IMR-90 (cell line): Measurements from ENCODE around the gene SELENOO. TPM values are rescaled to one million over a fixed set of nuclear protein-coding genes. Genes with fewer than 3 reads are reported as not detected.

Source experiments
- ATAC-seq: fragments of 200-7000 bp; cut with Tn5 transposase; 2 replicates; pipeline ENCODE4 v1.9.1; 2020; ENCODE audit warnings: low read depth, mild to moderate bottlenecking, moderate library complexity
- BruUV-seq: library from RNA; stranded (reverse); fragments of 400-500 nt; replicated peaks from 2 replicates; lab custom pipeline; 2021; lab: Mats Ljungman, UMichigan
- CTCF ChIA-PET: fragments of 300-600 bp; formaldehyde crosslinking; extraction: SDS; loops from one replicate; lab custom pipeline; 2021; ENCODE audit warnings: antibody characterized with exemption; lab: Yijun Ruan, JAX
- POLR2A ChIA-PET: fragments of 300-600 bp; sonication (Branson Sonifier 250); formaldehyde crosslinking; loops from one replicate; lab custom pipeline; 2022; ENCODE audit warnings: antibody characterized with exemption; ENCODE audit not compliant: unreplicated experiment; lab: Charles Lee
- DNase-seq: peaks from one replicate; pipeline ENCODE4 v3.0.0; 2013
- H2AFZ ChIP-seq: replicated peaks from 2 replicates; pipeline ENCODE3; 2013; ENCODE audit warnings: low read length, mild to moderate bottlenecking; ENCODE audit not compliant: poor library complexity
- H2AK5ac ChIP-seq: 2 replicates; pipeline ENCODE4 v1.6.1; 2013; ENCODE audit warnings: low read depth, low read length, inconsistent platforms
- H2AK9ac ChIP-seq: replicated peaks from 2 replicates; pipeline ENCODE3; 2013; ENCODE audit warnings: mild to moderate bottlenecking, low read depth, low read length, moderate library complexity; ENCODE audit not compliant: poor library complexity
- H2BK120ac ChIP-seq: 2 replicates; pipeline ENCODE4 v1.6.1; 2013; ENCODE audit warnings: low read depth, low read length, inconsistent platforms
- H2BK15ac ChIP-seq: 3 replicates; pipeline ENCODE4 v1.6.1; 2013; ENCODE audit warnings: low read depth, low read length, inconsistent platforms
- H2BK20ac ChIP-seq: 2 replicates; pipeline ENCODE4 v1.6.1; 2013; ENCODE audit warnings: low read depth, mild to moderate bottlenecking, inconsistent platforms, low read length, moderate library complexity
- H2BK5ac ChIP-seq: 2 replicates; pipeline ENCODE4 v1.6.1; 2013; ENCODE audit warnings: mild to moderate bottlenecking, low read depth, low read length, inconsistent platforms; ENCODE audit not compliant: poor library complexity, severe bottlenecking
- H3K14ac ChIP-seq: replicated peaks from 2 replicates; pipeline ENCODE4 v1.6.1; 2013; ENCODE audit warnings: low read depth, low read length, inconsistent platforms
- H3K18ac ChIP-seq: 2 replicates; pipeline ENCODE4 v1.6.1; 2013; ENCODE audit warnings: low read depth, low read length, control low read depth
- H3K23ac ChIP-seq: 2 replicates; pipeline ENCODE4 v1.6.1; 2013; ENCODE audit warnings: low read depth, low read length, inconsistent platforms
- H3K27ac ChIP-seq: 2 replicates; pipeline ENCODE4 v1.5.1; 2013; ENCODE audit warnings: mild to moderate bottlenecking, control low read depth, low read length; ENCODE audit not compliant: insufficient read depth
- H3K27me3 ChIP-seq: 2 replicates; pipeline ENCODE4 v1.6.1; 2013; ENCODE audit warnings: low read length; ENCODE audit not compliant: control insufficient read depth, insufficient read depth
- H3K36me3 ChIP-seq: 2 replicates; pipeline ENCODE4 v1.6.1; 2013; ENCODE audit warnings: low read length, mixed read lengths; ENCODE audit not compliant: control insufficient read depth, insufficient read depth
- H3K4ac ChIP-seq: 2 replicates; pipeline ENCODE4 v1.6.1; 2013; ENCODE audit warnings: low read depth, low read length, inconsistent platforms
- H3K4me1 ChIP-seq: 2 replicates; pipeline ENCODE4 v1.6.1; 2013; ENCODE audit warnings: low read length, mixed read lengths; ENCODE audit not compliant: control insufficient read depth, insufficient read depth
- H3K4me2 ChIP-seq: 2 replicates; pipeline ENCODE4 v1.6.1; 2013; ENCODE audit warnings: low read depth, mild to moderate bottlenecking, control low read depth, low read length, moderate library complexity
- H3K4me3 ChIP-seq: 2 replicates; pipeline ENCODE4 v1.5.1; 2013; ENCODE audit warnings: low read depth, mild to moderate bottlenecking, control low read depth, low read length, moderate library complexity; ENCODE audit not compliant: insufficient read depth
- H3K56ac ChIP-seq: 2 replicates; pipeline ENCODE4 v1.6.1; 2013; ENCODE audit warnings: low read length, inconsistent platforms; ENCODE audit not compliant: insufficient read depth; ENCODE audit errors: extremely low read depth
- H3K79me1 ChIP-seq, 2 experiments: 2 replicates each; pipeline ENCODE4 v1.6.1; 2013; ENCODE audit warnings: low read length in 2 of 2, inconsistent platforms in 1 of 2, low read depth in 1 of 2
- H3K9ac ChIP-seq: 2 replicates; pipeline ENCODE4 v1.6.1; 2013; ENCODE audit warnings: low read depth, low read length, control low read depth
- H3K9me1 ChIP-seq: 2 replicates; pipeline ENCODE4 v1.6.1; 2013; ENCODE audit warnings: low read length, inconsistent platforms; ENCODE audit not compliant: insufficient read depth
- H3K9me3 ChIP-seq: 2 replicates; pipeline ENCODE4 v1.6.1; 2013; ENCODE audit warnings: low read length; ENCODE audit not compliant: control insufficient read depth, insufficient read depth
- H4K20me1 ChIP-seq: 2 replicates; pipeline ENCODE4 v1.6.1; 2013; ENCODE audit warnings: low read length, inconsistent platforms; ENCODE audit not compliant: insufficient read depth
- H4K5ac ChIP-seq: 2 replicates; pipeline ENCODE4 v1.6.1; 2013; ENCODE audit warnings: mild to moderate bottlenecking, low read depth, low read length, control low read depth
- H4K8ac ChIP-seq, 2 experiments: 2 replicates each; pipeline ENCODE4 v1.6.1; 2013; ENCODE audit warnings: low read depth in 2 of 2, low read length in 2 of 2, control low read depth in 1 of 2, inconsistent platforms in 1 of 2
- H4K91ac ChIP-seq: 2 replicates; pipeline ENCODE4 v1.6.1; 2013; ENCODE audit warnings: low read depth, low read length, inconsistent platforms; ENCODE audit not compliant: insufficient read depth
- BHLHE40 ChIP-seq: fragments of 150-350 bp; IDR thresholded peaks from 2 replicates; pipeline ENCODE4 v1.6.1; 2016; ENCODE audit warnings: mild to moderate bottlenecking, low read depth, low read length
- CEBPB ChIP-seq: IDR thresholded peaks from 2 replicates; pipeline ENCODE4 v1.6.1; 2012; ENCODE audit warnings: low read depth, low read length, improper control_type of control experiment
- CTCF ChIP-seq: conservative IDR thresholded peaks from 2 replicates; pipeline ENCODE4 v1.5.1; 2012; ENCODE audit warnings: mild to moderate bottlenecking, low read depth, low read length, improper control_type of control experiment
- FOS ChIP-seq: fragments of 150-350 bp; IDR thresholded peaks from 2 replicates; pipeline ENCODE4 v1.6.1; 2016; ENCODE audit warnings: low read depth, low read length
- MAZ ChIP-seq: IDR thresholded peaks from 2 replicates; pipeline ENCODE4 v1.6.1; 2012; ENCODE audit warnings: low read depth, mild to moderate bottlenecking, low read length, improper control_type of control experiment, moderate library complexity, borderline replicate concordance
- NFE2L2 ChIP-seq: fragments of 150-350 bp; IDR thresholded peaks from 2 replicates; pipeline ENCODE4 v1.6.1; 2016; ENCODE audit warnings: low read depth, mild to moderate bottlenecking, low read length
- RFX5 ChIP-seq: IDR thresholded peaks from 2 replicates; pipeline ENCODE4 v1.8.0; 2012; ENCODE audit warnings: low read depth, mild to moderate bottlenecking, low read length, moderate library complexity
- SMC3 ChIP-seq: fragments of 150-350 bp; IDR thresholded peaks from 2 replicates; pipeline ENCODE4 v1.6.1; 2016; ENCODE audit warnings: low read depth, mild to moderate bottlenecking, antibody characterized with exemption, low read length, moderate library complexity
- WGBS, 2 experiments: methylation state at CpG; one replicate each; pipeline versions ENCODE4 v1.1.5 to v1.1.7; 2013; ENCODE audit warnings: missing lambda C conversion rate in 2 of 2; ENCODE audit not compliant: insufficient read length in 1 of 2; ENCODE audit errors: extremely low coverage in 2 of 2; 5-methylcytosine and 5-hydroxymethylcytosine counted together
- dilution Hi-C: fragments of 300-500 bp; cut with HindIII; formaldehyde crosslinking; loops from one replicate; pipeline ENCODE4 v1.14.3; 2018; ENCODE audit warnings: low sequenced_read_pairs; ENCODE audit not compliant: unreplicated experiment
- in situ Hi-C: fragments of 300-500 bp; cut with MboI; formaldehyde crosslinking; loops from 3 replicates; pipeline ENCODE4 v1.14.3; 2019; ENCODE audit warnings: low sequenced_read_pairs, inconsistent platforms, mixed read lengths
- intact Hi-C: fragments of 100-400 bp; cut with micrococcal nuclease; formaldehyde crosslinking; loops from 2 replicates; pipeline ENCODE4 v1.10.0; 2022
- polyA plus RNA-seq, 3 experiments: library from polyadenylated mRNA; depleted of rRNA; stranded (reverse); fragments of >200 nt; gene quantifications; 2 replicates each; pipeline ENCODE4 v1.2.3, GENCODE V29; 2012; ENCODE audit warnings: low replicate concordance in 1 of 3
- total RNA-seq: library from RNA; depleted of rRNA; stranded (reverse); fragments of >200 nt; gene quantifications from 2 replicates; pipeline ENCODE4 v1.2.3, GENCODE V29; 2012

The SELENOO gene
- total and polyA plus RNA-seq, 2 of the 4 experiments (the other 2 are of a cell fraction), result 10.4 to 21.4 TPM

- TF ChIP-seq SMC3 (no peak), RFX5 (no peak)
Observed at GRCh38 chr22:50183141-50183971, 17.5 kb upstream of the SELENOO start (continued).

- Histone ChIP-seq H2BK20ac (no peak overlapping the region), H2BK15ac (0 out of 3 replicates have a peak overlapping the region, but pooled peaks have one; percentile 38), H2AK5ac (no peak overlapping the region), H4K5ac (peak overlapping the region; percentile 28; the same call in 1 of the 2 replicates), H3K27me3 (no peaks in the 10 kb centered on the region), H3K9me3 (no peaks in the 10 kb centered on the region), H3K79me1 (peaks cover 8 to 27% of the 10 kb centered on the region in 2 experiments), H3K18ac (no peak overlapping the region), H3K27ac (no peak overlapping the region), H3K56ac (no peak overlapping the region), H3K23ac (no peak overlapping the region), H4K20me1 (peaks cover 4% of the 10 kb centered on the region), H3K4me1 (peaks cover 12% of the 10 kb centered on the region), H2BK120ac (no peak overlapping the region), H3K9me1 (peaks cover 4% of the 10 kb centered on the region), H3K4ac (peak overlapping the region; percentile 30; the same call in 1 of the 2 replicates), H4K8ac (peak overlapping the region; percentile 80 to 91), H3K4me2 (no peak overlapping the region), H2AFZ (peak overlapping the region; percentile 89), H2AK9ac (peak overlapping the region; percentile 93), H4K91ac (peak overlapping the region; percentile 61), H3K9ac (no peak overlapping the region), H3K4me3 (no peak overlapping the region), H3K36me3 (peaks cover 4% of the 10 kb centered on the region; the same call in 1 of the 2 replicates), H2BK5ac (no peak overlapping the region), H3K14ac (no peak overlapping the region)
- CTCF ChIA-PET, result no interaction called here
- in situ Hi-C loops, result no loop called here
- ATAC-seq (peak; percentile 21), DNase-seq (peak; percentile 48)
- intact Hi-C loops, result no loop called here
- POLR2A ChIA-PET, result no interaction called here
- TF ChIP-seq NFE2L2, result no peak
- peak; percentile 67 for TF ChIP-seq CEBPB
- TF ChIP-seq MAZ, result peak; percentile 32; the same call in 1 of the 2 replicates
- no peak for TF ChIP-seq BHLHE40
- TF ChIP-seq FOS, result no peak
- no peak for TF ChIP-seq CTCF
- no TSS peak for BruUV-seq
- dilution Hi-C loops, result no loop called here
- 66% methylated on average over 18 of the region's 32 CpGs; no CpG with 5 or more reads in 1 of the 2 experiments for WGBS, 2 experiments
Observed at GRCh38 chr22:50184004-50184901, 16.6 kb upstream of the SELENOO start.
